ENCODE data around the gene LRP3. TPM values are rescaled to one million over a fixed set of nuclear protein-coding genes. Genes with fewer than 3 reads are reported as not detected.

The LRP3 gene
- total and polyA plus RNA-seq, 2 of the 13 experiments (the other 11 are each of a cell fraction or from before 2014, with no cell fraction given) = 17.6 to 51.6 TPM

DNA sequence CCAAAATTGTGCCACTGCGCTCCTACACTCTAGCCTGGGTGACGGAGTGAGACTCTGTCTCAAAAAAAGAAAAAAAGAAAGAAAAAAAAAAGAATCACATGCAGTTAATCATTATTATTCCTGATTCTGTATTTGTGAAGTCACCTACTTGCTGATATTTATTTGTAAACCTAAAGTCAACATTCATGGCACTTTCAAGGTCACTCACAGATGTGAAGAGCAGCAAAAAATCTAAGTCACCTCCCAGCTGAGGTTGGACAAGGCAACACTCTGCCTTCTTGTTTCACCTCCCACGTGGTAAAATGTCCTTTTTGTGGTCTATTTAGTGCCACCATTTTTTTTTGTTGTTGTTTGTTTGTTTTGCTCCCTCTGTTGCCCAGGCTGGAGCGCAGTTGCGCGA is 35.8 kb upstream of the LRP3 start (continued):
- TF ChIP-seq RXRB (CRISPR knock-in tag; IDR thresholded peaks at IDR 0.05; ENCODE audit: borderline replicate concordance) (0 out of 2 replicates have a peak, but pooled peaks have one; percentile 29), ZNF264 (CRISPR knock-in tag; IDR thresholded peaks at IDR 0.05) (no peak), FOXA3 (CRISPR knock-in tag; IDR thresholded peaks at IDR 0.05) (peak; percentile 54; the same call in 1 of the 2 replicates), HMG20A (CRISPR knock-in tag; IDR thresholded peaks at IDR 0.05; ENCODE audit: borderline replicate concordance) (peak; percentile 44; the same call in 1 of the 2 replicates), PITX1 (CRISPR knock-in tag; IDR thresholded peaks at IDR 0.05) (peak; percentile 48; the same call in 1 of the 2 replicates)
- TF ChIP-seq, protein P1, sequence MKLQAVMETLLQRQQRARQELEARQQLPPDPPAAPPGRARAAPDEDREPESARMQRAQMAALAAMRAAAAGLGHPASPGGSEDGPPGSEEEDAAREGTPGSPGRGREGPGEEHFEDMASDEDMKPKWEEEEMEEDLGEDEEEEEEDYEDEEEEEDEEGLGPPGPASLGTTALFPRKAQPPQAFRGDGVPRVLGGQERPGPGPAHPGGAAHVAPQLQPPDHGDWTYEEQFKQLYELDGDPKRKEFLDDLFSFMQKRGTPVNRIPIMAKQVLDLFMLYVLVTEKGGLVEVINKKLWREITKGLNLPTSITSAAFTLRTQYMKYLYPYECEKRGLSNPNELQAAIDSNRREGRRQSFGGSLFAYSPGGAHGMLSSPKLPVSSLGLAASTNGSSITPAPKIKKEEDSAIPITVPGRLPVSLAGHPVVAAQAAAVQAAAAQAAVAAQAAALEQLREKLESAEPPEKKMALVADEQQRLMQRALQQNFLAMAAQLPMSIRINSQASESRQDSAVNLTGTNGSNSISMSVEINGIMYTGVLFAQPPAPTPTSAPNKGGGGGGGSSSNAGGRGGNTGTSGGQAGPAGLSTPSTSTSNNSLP (IDR thresholded peaks at IDR 0.05; ENCODE audit: low read depth, low read length) = peak; percentile 43; the same call in 1 of the 2 replicates
- TF ChIP-seq, protein P2, sequence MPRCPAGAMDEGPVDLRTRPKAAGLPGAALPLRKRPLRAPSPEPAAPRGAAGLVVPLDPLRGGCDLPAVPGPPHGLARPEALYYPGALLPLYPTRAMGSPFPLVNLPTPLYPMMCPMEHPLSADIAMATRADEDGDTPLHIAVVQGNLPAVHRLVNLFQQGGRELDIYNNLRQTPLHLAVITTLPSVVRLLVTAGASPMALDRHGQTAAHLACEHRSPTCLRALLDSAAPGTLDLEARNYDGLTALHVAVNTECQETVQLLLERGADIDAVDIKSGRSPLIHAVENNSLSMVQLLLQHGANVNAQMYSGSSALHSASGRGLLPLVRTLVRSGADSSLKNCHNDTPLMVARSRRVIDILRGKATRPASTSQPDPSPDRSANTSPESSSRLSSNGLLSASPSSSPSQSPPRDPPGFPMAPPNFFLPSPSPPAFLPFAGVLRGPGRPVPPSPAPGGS (CRISPR knock-in tag; IDR thresholded peaks at IDR 0.05) = no peak
- TF ChIP-seq, protein P3, sequence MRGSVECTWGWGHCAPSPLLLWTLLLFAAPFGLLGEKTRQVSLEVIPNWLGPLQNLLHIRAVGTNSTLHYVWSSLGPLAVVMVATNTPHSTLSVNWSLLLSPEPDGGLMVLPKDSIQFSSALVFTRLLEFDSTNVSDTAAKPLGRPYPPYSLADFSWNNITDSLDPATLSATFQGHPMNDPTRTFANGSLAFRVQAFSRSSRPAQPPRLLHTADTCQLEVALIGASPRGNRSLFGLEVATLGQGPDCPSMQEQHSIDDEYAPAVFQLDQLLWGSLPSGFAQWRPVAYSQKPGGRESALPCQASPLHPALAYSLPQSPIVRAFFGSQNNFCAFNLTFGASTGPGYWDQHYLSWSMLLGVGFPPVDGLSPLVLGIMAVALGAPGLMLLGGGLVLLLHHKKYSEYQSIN (CRISPR knock-in tag; IDR thresholded peaks at IDR 0.05; ENCODE audit: borderline replicate concordance) = no peak
- TF ChIP-seq, protein P4, sequence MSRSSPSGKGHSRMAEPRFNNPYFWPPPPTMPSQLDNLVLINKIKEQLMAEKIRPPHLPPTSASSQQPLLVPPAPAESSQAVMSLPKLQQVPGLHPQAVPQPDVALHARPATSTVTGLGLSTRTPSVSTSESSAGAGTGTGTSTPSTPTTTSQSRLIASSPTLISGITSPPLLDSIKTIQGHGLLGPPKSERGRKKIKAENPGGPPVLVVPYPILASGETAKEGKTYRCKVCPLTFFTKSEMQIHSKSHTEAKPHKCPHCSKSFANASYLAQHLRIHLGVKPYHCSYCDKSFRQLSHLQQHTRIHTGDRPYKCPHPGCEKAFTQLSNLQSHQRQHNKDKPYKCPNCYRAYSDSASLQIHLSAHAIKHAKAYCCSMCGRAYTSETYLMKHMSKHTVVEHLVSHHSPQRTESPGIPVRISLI (CRISPR knock-in tag; IDR thresholded peaks at IDR 0.05; ENCODE audit: borderline replicate concordance) = no peak; the same call in 1 of the 2 replicates
- TF ChIP-seq, protein P5, sequence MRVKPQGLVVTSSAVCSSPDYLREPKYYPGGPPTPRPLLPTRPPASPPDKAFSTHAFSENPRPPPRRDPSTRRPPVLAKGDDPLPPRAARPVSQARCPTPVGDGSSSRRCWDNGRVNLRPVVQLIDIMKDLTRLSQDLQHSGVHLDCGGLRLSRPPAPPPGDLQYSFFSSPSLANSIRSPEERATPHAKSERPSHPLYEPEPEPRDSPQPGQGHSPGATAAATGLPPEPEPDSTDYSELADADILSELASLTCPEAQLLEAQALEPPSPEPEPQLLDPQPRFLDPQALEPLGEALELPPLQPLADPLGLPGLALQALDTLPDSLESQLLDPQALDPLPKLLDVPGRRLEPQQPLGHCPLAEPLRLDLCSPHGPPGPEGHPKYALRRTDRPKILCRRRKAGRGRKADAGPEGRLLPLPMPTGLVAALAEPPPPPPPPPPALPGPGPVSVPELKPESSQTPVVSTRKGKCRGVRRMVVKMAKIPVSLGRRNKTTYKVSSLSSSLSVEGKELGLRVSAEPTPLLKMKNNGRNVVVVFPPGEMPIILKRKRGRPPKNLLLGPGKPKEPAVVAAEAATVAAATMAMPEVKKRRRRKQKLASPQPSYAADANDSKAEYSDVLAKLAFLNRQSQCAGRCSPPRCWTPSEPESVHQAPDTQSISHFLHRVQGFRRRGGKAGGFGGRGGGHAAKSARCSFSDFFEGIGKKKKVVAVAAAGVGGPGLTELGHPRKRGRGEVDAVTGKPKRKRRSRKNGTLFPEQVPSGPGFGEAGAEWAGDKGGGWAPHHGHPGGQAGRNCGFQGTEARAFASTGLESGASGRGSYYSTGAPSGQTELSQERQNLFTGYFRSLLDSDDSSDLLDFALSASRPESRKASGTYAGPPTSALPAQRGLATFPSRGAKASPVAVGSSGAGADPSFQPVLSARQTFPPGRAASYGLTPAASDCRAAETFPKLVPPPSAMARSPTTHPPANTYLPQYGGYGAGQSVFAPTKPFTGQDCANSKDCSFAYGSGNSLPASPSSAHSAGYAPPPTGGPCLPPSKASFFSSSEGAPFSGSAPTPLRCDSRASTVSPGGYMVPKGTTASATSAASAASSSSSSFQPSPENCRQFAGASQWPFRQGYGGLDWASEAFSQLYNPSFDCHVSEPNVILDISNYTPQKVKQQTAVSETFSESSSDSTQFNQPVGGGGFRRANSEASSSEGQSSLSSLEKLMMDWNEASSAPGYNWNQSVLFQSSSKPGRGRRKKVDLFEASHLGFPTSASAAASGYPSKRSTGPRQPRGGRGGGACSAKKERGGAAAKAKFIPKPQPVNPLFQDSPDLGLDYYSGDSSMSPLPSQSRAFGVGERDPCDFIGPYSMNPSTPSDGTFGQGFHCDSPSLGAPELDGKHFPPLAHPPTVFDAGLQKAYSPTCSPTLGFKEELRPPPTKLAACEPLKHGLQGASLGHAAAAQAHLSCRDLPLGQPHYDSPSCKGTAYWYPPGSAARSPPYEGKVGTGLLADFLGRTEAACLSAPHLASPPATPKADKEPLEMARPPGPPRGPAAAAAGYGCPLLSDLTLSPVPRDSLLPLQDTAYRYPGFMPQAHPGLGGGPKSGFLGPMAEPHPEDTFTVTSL (CRISPR knock-in tag; IDR thresholded peaks at IDR 0.05; ENCODE audit: borderline replicate concordance) = no peak; the same call in 1 of the 2 replicates
- TF ChIP-seq, protein P6, sequence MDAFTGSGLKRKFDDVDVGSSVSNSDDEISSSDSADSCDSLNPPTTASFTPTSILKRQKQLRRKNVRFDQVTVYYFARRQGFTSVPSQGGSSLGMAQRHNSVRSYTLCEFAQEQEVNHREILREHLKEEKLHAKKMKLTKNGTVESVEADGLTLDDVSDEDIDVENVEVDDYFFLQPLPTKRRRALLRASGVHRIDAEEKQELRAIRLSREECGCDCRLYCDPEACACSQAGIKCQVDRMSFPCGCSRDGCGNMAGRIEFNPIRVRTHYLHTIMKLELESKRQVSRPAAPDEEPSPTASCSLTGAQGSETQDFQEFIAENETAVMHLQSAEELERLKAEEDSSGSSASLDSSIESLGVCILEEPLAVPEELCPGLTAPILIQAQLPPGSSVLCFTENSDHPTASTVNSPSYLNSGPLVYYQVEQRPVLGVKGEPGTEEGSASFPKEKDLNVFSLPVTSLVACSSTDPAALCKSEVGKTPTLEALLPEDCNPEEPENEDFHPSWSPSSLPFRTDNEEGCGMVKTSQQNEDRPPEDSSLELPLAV (CRISPR knock-in tag; conservative IDR thresholded peaks at IDR 0.05; ENCODE audit: low read depth) = no peak
